HG03103 (cell line): ENCODE results near the gene SPG21.
A peak's percentile ranks its signal among the peaks of the same experiment; 100 is the strongest.
"Not testable (repeated sequence)": the region's sequence is repeated elsewhere in the genome, so short reads cannot be mapped to it uniquely, and the experiment has no call there.

Experiments
- ATAC-seq: cut with Tn5 transposase; IDR thresholded peaks from one replicate; pipeline ENCODE4 v1.9.1; 2021; ENCODE audit warnings: low read depth; ENCODE audit not compliant: unreplicated experiment

SPG21 gene, protein sequence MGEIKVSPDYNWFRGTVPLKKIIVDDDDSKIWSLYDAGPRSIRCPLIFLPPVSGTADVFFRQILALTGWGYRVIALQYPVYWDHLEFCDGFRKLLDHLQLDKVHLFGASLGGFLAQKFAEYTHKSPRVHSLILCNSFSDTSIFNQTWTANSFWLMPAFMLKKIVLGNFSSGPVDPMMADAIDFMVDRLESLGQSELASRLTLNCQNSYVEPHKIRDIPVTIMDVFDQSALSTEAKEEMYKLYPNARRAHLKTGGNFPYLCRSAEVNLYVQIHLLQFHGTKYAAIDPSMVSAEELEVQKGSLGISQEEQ

DNA sequence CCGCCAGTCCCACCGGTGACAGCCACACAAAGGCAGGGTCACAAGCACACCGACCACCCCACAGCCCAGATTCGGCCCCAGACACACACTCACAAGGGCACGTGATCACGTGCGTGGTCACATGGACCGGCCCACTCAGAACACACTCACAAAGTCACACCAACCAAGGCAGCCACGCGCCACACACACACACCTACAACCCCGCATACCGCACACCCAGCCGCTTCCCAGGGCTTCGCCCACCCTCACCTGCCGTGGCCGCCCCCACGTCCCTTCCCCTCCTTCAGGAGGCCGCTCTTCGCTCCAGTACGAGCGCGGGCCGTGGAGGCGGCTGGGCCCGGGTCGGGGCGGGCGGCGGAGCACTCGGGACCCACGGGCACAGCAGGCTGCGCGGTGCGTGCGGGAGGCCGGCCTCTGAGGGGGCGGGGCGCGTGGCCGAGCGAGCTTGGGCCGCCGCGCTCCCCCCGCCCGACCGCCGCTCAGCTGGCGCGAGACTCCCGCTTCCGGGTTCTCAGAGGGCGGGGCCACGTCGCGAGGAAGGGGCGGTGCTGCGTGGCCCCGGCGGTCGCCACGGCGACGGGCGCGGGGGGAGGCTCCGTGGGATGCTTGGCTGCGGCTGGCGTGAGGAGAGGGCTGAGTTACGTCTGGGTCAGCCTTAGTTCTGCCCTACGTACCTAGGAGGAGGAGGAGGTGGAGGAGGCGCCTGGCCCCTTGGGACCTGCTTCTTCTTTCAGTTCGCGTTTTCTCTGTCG, at the start of gene SPG21:
SPG21 (minus strand) TSS at position 499 of the 752 bp plus-strand sequence. CDS start 6,345 bp downstream, outside the sequence.
- peak; percentile 92 for ATAC-seq

DNA sequence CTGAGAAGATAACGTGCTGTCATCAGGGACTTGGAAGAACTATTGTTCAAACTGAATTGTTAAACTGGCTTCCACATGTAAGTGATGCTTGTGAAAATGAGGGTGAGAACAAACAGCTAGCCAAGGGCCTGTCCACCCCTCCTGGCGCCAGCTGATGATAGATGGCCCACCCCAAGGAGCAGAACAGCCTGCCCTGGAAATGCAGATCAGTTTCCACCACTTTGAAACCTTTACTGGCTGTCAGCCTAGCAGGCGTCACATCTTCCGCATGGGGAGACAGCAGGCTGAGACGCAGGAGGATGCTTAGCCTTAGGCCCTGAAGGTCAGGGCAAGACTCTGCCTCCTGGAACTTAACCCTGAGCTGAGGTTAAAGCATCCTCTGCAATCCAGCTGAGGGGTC, 49.1 kb upstream of the SPG21 start:
- no peak for ATAC-seq

DNA sequence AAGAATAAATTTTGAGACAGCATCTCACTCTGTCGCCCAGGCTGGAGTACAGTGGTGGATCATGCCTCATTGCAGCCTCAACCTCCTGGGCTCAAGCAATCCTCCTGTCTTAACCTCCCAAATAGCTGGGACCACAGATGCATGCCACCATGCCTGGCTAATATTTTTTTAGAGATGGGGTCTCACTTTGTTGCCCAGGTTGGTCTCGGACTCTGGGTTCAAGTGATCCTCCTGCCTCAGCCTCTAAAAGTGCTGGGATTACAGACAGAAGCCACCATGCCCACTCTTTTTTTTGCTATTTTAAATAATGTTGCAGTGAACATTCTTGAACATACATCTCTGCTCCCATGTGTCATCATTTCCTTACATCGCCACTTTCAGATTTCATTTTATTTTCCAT, 48.7 kb upstream of the SPG21 start:
- ATAC-seq = no peak

DNA sequence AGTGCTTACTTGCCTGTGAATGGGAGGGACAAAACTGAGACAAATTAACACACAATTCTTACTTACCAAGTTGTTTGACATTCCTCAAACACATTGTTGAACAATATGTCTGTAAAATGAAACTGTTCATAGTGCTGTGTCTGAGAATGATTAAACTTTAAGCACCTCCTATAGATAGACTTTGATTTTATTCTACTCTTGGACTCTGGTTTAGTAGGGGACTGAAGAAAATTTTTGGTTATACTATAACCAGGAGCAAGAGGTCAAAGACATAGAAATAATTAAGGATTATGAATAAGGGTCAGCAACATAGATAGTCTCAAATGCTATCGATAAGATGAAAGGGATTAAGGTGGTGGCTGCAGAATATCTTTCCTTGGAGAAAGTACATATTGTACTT, 47.6 kb upstream of the SPG21 start:
- ATAC-seq = no peak

DNA sequence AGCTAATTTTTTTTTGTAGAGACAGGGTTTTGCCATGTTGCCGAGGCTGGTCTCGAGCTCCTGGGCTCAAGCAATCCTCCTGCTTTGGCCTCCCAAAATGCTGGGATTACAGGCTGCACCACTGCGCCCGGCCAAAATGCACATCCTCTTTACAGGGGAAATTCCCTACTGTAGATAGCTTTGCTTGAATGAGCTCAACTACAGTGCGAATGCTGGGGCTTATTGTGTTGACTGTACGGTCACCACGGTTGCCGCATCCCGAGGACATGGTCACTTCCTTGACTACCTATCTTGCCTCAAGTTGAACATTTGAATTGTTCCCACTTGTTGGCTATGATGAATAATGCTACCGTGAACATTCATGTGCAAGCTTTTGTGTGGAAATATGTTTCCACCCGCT, 45.0 kb upstream of the SPG21 start:
- no peak for ATAC-seq

DNA sequence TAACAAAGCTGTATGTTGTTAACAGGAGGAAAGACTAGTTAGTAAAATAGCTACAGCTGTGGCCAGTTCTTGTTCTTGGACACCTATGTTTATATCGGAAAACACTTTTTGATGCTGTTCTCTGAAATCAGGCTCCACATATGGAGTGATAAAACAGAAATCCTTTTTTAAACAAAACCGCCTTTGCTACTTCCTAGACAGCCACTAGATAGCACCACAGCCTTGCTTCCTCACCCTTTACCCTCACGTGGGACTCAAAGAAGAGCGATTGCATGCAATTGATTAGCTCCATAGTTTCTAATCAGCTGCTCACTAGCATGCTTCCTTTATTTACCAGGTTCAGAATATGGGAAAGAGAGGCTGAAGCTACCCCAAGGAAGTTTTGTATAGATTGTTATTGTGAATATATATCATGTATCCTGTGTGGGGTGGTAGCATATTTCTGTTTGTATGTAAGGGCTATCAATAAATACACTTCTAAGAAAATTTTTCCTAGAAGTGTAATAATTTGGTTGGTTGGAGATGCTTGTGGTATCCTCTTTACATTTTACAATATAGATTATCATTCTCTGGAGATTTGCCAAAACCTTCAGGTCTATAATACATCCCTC, 44.0 kb upstream of the SPG21 start:
- no peak for ATAC-seq

DNA sequence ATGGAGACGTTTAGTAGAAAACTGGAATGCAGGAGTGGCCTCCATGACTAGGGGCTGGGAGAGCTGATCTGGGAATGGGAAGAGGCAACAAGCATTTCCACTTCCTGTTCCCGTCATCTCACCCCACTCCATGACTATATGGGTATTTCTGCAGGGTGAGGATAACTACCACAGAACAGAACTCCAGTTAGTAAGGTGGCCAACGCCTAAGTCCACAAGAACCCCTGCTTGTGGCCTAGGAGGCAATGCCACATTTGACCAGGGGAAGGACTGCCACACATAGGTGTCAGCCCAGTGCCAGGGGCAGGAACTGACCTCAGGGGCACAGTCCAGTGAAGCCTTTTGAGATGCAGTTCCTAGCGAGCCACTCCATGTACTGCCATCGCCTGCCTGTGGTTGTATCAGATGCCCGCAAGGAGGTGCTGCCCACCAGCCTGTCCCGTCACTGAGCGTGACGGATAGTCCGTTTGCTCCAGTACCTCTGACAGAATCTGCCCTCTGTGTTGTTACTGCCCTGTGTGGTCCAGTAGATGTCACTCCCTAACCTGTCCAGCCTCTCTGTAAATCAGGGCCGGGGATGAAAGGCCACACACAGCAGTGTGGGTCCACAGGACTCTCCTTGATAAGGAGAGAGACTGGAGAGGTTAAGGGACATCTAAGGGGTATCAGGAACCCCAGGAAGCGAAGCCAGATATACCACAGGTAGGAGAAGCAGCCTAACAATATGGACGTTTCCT, 43.3 kb upstream of the SPG21 start:
- no peak for ATAC-seq

DNA sequence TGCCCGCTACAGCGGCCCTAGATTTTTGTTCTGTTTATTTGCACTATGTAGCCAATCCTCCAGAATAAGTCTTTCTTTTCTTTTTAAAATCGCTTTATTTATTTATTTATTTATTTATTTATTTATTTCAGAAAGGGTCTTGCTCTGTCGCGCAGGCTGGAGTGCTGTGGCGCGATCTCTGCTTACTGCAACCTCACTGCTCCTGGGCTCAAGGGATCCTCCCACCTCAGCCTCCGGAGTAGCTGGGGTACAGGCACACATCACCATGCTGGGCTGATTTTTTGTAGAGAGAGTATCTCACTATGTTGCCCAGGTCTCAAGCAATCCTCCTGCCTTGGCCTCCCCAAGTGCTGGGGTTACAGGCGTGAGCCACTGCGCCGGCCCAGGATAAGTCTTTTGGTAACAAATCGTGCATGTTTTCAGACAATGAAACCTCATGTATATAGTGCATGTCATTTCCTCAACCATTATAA, 40.1 kb upstream of the SPG21 start:
- ATAC-seq = no peak

DNA sequence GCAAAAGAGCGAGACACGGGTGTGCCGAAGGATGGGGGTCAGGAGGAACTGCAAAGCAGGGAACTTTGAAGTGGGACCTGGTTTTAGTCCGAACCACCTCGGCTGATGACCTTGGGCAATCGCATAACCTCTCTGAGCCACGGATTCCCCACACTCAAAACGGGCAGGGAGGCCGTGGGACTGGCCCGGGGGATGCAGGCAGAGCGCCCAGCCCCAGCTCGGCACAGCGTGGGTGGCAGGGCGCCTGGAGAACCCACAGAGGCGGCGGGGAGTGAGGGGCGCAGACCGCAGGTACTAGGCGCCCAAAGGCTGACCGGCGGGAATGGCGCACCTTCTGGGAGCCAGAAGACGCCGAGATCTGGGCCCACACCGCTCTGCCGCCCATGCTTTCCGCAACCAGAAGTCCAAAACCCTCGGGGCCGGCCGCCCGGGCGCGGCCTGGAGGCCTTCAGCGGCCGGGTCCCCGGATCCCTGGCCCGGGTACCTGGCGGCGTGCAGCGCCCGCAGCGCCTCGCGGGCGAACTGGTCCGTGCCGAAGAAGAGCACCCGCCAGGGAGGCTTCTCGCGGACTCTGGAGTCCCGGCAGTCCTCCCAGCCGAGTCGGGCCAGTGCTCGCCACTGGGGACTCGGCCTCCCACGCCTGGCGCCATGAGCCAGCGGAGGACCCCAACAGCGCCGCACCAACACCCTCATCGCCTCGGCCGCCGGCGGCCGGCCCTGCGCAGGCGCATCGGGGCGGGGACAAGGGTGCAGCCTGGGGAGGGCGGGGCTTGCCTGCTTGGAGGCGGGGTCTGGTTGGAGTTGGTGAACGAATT, 39.4 kb upstream of the SPG21 start, which contains the start of gene MTFMT:
MTFMT (minus strand) TSS at position 719 of the 815 bp plus-strand sequence; CDS start at position 693, 26 bp downstream.
- ATAC-seq = peak; percentile 80

DNA sequence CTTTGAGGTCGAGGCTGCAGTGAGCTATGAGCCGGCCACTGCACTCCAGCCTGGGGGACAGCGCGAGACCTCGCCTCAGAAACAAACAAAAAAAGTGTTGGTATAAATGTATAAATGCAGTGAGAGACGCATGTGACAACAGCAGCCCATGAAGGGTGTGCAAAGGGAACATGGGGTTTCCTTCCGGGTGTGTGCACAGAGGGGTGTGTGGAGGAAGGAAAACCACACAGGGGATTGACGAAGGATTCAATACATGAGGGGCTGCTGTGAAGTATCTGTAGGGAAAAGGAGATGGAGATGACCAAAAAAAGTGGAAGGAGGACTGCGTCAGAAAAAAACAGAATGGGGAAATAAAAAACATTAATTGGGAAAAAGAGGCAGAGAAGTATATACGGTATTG, 38.6 kb upstream of the SPG21 start:
- ATAC-seq = no peak

DNA sequence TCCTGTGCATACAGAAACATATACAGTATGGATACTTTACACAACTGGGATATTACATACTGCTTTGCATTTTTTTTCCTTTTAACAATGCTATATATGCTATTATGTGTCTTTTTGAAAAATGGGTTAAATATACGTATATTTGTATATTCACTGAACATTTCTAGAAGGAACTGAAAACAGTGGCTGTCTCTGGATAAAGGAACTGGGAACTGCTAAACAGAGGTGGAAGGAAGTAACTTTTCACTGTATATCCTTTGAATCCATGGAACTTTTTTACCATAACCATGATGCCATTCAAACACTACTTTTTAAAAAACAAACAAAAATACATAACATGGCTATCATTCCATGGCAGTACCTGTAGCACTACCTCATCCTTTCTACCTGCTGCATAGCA, 37.9 kb upstream of the SPG21 start:
- ATAC-seq = no peak

DNA sequence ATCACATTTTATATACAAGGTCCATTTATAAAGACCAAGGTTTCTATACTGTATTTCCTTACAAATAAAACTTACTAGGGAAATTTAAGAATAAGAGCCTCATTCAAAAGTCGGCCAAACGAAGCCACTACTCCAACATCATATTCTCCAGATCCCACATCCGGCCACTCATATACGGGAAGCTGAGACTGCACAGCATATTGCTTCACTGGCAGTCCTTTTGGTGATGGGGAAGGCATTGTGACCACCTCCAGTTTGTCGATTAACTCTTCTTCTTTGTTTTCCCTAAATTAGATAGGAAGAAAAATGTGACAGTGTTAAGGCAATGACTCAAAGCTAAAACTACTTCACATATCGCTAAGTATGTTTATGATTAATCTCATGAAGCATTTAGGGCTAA, 37.0 kb upstream of the SPG21 start:
- ATAC-seq = no peak

DNA sequence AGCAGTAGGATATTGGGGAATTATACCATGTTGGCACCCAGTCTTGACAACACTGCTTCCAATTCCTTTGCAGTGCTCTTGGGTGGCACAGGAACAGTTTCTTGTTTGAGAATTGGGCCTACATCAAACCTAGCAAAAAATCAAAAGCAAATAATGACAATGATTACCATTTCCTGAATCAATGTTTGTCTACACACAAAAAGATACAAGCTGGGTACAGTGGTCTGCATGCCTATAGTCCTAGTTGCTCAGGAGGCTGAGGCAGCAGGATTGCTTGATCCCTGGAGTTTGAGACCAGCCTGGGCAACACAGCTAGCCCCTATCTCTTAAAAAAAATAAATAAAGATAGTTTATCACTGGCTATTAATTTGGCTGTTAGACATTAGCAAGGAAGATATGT, 31.8 kb upstream of the SPG21 start:
- ATAC-seq = no peak

DNA sequence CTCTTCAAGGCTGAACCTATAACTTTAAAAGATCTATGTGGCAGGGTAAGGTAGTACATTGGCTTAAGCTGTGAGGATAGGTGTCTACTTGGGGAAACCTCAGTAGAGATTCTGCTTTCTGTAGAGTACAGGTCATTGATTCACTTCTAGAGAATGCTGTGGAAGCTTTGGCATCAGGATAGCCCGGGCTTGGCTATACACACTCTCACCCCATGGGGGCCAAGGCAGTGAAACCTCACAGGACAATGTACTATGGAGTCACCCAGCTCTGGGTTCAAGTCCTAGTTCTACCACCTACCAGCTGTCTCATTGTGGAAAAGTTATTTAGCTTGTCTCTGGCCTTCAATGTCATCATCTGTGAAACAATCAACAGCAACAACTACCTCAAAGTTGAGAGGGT, 30.7 kb upstream of the SPG21 start:
- no peak for ATAC-seq

DNA sequence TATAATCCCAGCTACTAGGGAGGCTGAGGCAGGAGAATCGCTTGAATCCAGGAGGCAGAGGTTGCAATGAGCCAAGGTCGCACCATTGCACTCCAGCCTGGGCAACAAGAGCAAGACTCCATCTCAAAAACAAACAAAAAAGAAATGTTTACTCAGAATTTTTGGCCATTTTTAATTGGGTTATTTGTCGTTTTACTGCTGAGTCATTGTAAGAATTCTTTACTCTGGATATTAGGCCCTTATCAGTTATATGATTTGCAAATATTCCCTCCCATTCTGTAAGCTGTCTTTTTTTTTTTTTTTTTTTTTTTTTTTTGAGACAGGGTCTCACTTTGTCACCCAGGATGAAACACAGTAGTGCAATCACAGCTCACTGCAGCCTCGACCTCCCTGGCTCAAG, 21.5 kb upstream of the SPG21 start:
- ATAC-seq = not testable (repeated sequence)

DNA sequence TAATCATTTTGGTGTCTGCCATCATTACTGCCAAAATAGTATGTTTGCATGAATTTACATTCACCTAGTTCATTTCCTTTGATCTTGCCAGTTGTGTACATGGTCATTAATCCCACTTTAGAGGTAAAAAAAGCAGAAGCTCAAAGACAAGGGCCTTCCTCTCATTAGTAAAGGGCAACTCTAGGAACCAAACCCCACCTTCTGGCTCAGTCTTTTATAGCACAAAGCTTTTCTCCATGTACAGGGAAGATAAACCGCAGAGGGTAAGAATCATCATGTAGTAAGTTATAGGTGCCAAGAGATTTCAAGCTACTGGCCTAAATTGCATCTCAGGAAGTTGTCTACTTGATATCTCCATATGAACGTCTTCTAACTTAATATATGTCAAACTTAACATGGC, 19.3 kb upstream of the SPG21 start:
- no peak for ATAC-seq

DNA sequence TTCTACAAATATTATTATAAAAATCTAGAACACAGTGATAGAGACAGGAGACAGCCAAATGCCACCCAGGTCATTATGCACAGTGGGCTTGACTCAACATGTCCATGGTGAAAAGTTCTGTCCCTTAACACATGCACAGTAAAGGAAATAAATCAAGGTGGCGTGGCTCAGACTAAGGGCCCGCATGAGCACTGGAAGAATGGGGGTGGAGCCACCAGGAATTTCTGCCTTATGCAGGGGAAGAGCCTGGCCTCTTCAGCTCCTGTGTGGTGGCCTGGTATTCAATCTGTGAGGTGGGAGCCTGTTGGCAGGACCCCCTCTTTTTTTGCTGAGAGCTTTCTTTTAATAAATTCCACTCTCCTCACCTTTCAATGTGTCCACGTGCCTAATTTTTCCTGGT, 17.2 kb upstream of the SPG21 start:
- ATAC-seq = no peak

DNA sequence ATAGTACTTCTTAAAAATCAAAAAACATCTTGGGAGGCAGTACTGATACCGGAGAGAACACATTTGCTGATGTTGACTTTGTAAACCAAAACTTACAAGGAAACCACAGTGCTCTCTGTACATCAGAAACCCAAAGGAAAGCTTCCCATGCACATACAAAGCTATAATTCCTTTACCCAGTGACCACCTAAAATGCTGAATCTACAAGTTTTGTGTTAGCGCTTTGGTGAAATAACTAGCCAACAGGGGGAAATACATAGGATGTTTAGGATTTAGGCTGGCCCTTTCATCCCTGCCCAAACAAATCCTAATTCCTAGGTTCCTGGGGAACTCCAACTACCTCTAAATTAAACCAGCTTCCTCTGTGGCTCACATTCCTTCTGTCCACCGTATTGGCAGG, 15.3 kb upstream of the SPG21 start:
- ATAC-seq = no peak

DNA sequence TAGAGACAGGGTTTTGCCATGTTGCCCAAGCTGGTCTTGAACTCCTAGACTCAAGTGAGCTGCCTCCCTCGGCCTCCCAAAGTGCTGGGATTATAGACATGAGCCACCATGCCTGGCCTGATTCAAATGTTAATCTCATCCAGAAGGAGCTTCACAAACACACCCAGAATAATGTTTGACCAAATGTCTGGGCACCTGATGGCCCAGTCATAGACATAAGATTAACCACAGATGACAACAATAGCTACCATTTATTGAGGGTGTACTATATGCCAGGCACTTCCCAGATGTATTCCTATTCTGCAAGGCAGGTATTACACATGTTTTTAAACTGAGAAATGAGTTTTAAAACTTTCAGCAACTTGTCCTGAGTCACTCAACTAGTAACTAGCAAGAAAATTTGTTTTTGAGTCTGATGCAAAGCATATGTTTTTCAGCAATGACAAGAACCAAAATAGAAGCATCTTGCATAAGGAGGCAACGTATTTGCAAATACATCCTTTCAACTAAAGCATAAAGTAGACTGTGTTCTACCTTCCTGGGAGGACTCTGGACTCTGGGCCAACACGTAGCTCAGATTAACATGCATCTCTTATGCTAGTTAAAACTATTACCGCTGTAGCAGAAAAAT, 8.1 kb upstream of the SPG21 start:
- ATAC-seq = no peak

DNA sequence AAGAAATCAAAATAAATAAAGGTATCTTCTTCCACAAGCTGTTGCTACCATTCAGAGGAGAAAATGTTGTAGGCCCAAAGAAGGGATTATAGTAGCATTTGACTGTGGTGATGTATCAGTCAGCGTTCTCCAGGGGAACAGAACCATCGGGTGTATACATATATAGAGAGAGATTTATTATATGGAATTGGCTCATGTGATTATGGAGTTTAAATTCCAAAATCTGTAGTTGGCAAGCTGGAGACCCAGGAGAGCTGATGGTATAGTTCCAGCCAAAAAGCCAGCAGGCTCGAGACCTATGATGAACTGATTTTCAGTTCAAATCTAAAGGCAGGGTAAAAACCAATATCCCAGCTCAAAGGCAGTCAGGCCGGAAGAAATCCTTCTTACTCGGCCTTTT, 7.4 kb upstream of the SPG21 start:
- no peak for ATAC-seq
